Hair follicular keratinocyte (primary cell): ENCODE measurements around the gene MAD1L1. TPM values are rescaled to one million over a fixed set of nuclear protein-coding genes. Genes with fewer than 3 reads are reported as not detected.

Experiments used
- total RNA-seq: library from RNA; depleted of rRNA; stranded (reverse); fragments of >200 nt; gene quantifications from 2 replicates; pipeline ENCODE4 v1.2.3, GENCODE V29; 2015

The MAD1L1 gene
- total RNA-seq: 38.6 and 38.8 TPM in 2 replicates

DNA sequence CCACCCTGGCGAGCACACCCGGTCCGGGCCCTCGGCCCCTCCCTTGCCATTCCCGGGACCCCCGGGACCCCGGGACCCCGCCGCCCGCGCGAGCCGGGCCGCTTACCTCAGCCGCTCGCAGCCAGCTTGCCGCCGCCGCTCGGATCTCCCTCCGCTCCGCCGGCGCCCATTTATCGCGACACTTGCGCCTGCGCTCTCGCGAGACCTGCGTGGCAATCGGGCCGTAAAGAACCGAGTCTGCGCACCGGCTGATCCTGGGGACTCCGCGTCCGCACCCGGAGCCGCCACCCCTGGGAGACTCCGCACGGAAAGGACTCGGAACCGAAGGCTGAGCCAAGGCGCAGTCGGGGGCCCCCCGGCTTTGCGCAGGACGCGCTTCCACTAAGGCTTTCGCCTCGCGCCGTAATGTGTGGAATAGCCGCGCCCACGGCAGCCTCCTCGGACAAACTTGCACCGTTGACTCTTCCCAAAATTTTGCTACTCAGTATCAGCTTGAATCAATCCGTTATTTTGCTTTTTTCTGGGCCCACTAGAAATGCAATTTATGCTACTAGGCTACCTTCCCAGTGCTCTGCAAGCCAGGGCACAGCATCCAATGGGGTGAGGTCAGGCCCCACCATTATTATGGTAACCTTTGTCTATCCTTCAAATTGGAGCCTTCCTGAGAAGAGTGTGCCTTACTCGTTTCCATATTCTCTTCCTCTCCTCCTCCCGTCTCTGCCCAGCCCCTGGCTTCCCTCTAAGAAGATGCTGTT, at the start of gene MAD1L1:
Gene MAD1L1, minus strand, starts transcription at position 180 of the 755 bp plus-strand sequence. CDS start 2,812 bp downstream, outside the sequence.

DNA sequence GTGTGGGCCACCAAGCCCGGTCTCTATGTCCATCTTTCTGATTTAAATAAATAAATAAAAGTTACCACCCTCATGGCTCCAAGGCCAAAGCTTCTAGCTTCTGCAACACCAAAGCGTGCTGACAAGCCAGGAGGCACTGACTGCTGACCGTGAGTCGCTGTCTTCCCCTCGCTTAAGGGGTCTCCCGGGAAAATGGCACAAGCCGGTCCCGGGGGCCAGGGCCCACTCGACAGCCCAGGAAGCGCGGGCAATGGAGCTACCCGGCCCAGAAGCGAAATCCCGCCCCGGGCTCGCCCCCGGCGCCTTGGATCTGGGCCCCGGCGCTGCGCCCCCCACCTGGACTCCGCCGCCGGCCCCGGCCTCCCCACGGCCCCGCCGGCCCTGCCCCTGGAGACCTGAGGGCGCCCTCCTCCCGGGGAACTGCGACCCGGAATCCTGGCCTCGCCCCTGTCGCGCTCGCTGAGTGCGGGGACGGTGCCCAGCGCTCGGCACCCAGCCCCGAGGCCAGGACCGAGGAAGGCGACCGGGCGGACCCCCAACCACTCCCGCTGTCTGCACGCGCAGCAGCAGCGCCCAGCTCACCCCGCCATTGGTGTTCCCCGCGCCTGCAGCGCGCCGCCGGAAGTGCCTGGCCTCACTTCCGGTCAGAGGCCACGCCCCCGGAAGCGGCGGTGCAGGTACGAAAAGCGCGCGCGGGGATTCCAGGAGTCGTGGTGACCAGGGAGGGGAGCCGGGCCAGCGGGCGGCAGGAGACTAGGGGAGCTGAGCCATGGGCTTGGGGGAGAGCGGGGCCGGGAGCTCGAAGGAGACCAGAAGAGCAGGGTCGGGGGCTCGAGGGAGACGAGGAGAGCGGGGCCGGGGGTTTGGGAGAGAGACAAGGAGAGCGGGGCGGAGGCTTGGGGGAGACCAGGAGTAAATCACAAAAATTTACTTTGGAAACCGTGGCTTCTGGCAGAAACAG, 9.1 kb upstream of the MAD1L1 start, which contains the start of the genes MRM2 and NUDT1:
Gene MRM2, minus strand, starts transcription at position 626 of the 961 bp plus-strand sequence. Its CDS starts 36 bp downstream, at position 590.
Gene NUDT1, plus strand, starts transcription at position 647 of the 961 bp plus-strand sequence. CDS start 2,349 bp downstream, outside the sequence.

Other genes starting within 250 kb of the MAD1L1 start
- gene MRM2, start 9.3 kb upstream of the MAD1L1 start, total RNA-seq: 16.5 and 38.4 TPM in 2 replicates
- 57.8 and 99.3 TPM in 2 replicates for gene NUDT1, start 9.3 kb upstream of the MAD1L1 start, total RNA-seq
- gene SNX8, start 81.5 kb upstream of the MAD1L1 start, total RNA-seq: 8.5 and 9.1 TPM in 2 replicates
- 121 and 183 TPM in 2 replicates for gene EIF3B, start 121.9 kb upstream of the MAD1L1 start, total RNA-seq
- 3.2 and 4.7 TPM in 2 replicates for gene CHST12, start 170.7 kb upstream of the MAD1L1 start, total RNA-seq
- not detected in 2 replicates for gene GRIFIN, start 243.5 kb upstream of the MAD1L1 start, total RNA-seq